Common myeloid progenitor, CD34-positive (primary cell): ENCODE measurements around the gene ASB11.

Source experiments
- CTCF ChIA-PET: fragments of 350-600 bp; sonication (Branson Sonifier 250); formaldehyde crosslinking; loops from one replicate; lab custom pipeline; 2021; ENCODE audit warnings: antibody characterized with exemption; lab: Charles Lee
- POLR2A ChIA-PET: fragments of 350-600 bp; sonication (Branson Sonifier 250); formaldehyde crosslinking; loops from one replicate; lab custom pipeline; 2021; ENCODE audit warnings: antibody characterized with exemption; lab: Charles Lee
- DNase-seq, 3 donors: peaks; one replicate each; pipeline versions ENCODE4 v3.0.0 to v3.0.0-alpha.2; 2013
- H3K27ac ChIP-seq, 2 experiments: 1 replicate in 1 of 2; 2 replicates in 1 of 2; pipeline ENCODE4 v1.7.0; 2013; ENCODE audit warnings: inconsistent platforms in 2 of 2, low read length in 2 of 2, mild to moderate bottlenecking in 2 of 2, low read depth in 1 of 2, moderate library complexity in 1 of 2; ENCODE audit not compliant: severe bottlenecking in 2 of 2, insufficient read depth in 1 of 2, poor library complexity in 1 of 2
- H3K27me3 ChIP-seq, 5 experiments: replicated peaks in 2 of 5; 1 replicate in 3 of 5; 2 replicates in 2 of 5; pipeline versions ENCODE4 v1.6.1 to v1.7.0; 2013; ENCODE audit warnings: low read length in 4 of 5, mild to moderate bottlenecking in 2 of 5, moderate library complexity in 2 of 5, inconsistent platforms in 1 of 5; ENCODE audit not compliant: insufficient read depth in 5 of 5, control insufficient read depth in 4 of 5
- H3K36me3 ChIP-seq, 4 experiments: 1 replicate in 2 of 4; 2 replicates in 2 of 4; pipeline versions ENCODE4 v1.6.1 to v1.7.0; 2013; ENCODE audit warnings: low read length in 3 of 4, control low read depth in 1 of 4, mild to moderate bottlenecking in 1 of 4; ENCODE audit not compliant: control insufficient read depth in 4 of 4, insufficient read depth in 4 of 4
- H3K4me1 ChIP-seq, 4 experiments: 1 replicate in 3 of 4; 2 replicates in 1 of 4; pipeline versions ENCODE4 v1.6.1 to v1.7.1; 2013; ENCODE audit warnings: low read length in 3 of 4, mild to moderate bottlenecking in 3 of 4, control low read depth in 1 of 4, inconsistent platforms in 1 of 4, moderate library complexity in 1 of 4; ENCODE audit not compliant: control insufficient read depth in 4 of 4, insufficient read depth in 4 of 4; ENCODE audit errors: control extremely low read depth in 1 of 4
- H3K4me3 ChIP-seq, 7 experiments: 1 replicate in 4 of 7; 2 replicates in 3 of 7; pipeline versions ENCODE4 v1.5.1 to v1.7.0; 2013; ENCODE audit warnings: mild to moderate bottlenecking in 7 of 7, low read length in 6 of 7, moderate library complexity in 6 of 7, inconsistent platforms in 2 of 7, low read depth in 2 of 7, control low read depth in 1 of 7; ENCODE audit not compliant: insufficient read depth in 4 of 7, control insufficient read depth in 1 of 7; ENCODE audit errors: extremely low read depth in 1 of 7
- H3K9me3 ChIP-seq, 5 experiments: 1 replicate in 4 of 5; 2 replicates in 1 of 5; pipeline versions ENCODE4 v1.6.1 to v1.7.1; 2013; ENCODE audit warnings: low read length in 4 of 5, mild to moderate bottlenecking in 2 of 5, inconsistent platforms in 1 of 5, low read depth in 1 of 5, moderate library complexity in 1 of 5; ENCODE audit not compliant: control insufficient read depth in 4 of 5, insufficient read depth in 2 of 5; ENCODE audit errors: control extremely low read depth in 1 of 5
- WGBS: methylation state at CpG from one replicate; pipeline ENCODE4 v1.1.5; 2013; ENCODE audit not compliant: insufficient coverage; 5-methylcytosine and 5-hydroxymethylcytosine counted together

Gene ASB11

GRCh38 chrX:15241301-15241700 lies 74.1 kb downstream of the ASB11 start:
- ChIA-PET POLR2A (no interaction called here), CTCF (interaction anchor here (1.0 kb wide), 1 partner anchor 18 kb away, joined by 3 read pairs; no protein-coding TSS in a partner anchor)
- Histone ChIP-seq H3K4me3 (no peak overlapping the region), H3K27ac (no peak overlapping the region), H3K27me3 (peaks cover 0 to 3% (median 0%) of the 10 kb centered on the region in 5 experiments), H3K36me3 (no peaks in the 10 kb centered on the region), H3K4me1 (no peaks in the 10 kb centered on the region), H3K9me3 (no peaks in the 10 kb centered on the region)
- WGBS, result no CpG with 5 or more reads among the region's 3 CpGs
- DNase-seq, result no peak

- POLR2A ChIA-PET, result no interaction called here
- 95% methylated on average over 5 of the region's 5 CpGs for WGBS
- CTCF ChIA-PET, result no interaction called here
Observed at GRCh38 chrX:15240414-15240813, 75.0 kb downstream of the ASB11 start.

GRCh38 chrX:15236146-15236545 lies 79.3 kb downstream of the ASB11 start:
- H3K4me1 ChIP-seq, result no peaks in the 10 kb centered on the region
- WGBS, result 100% methylated on average over 1 of the region's 3 CpGs
- peaks cover 0 to 3% (median 0%) of the 10 kb centered on the region in 5 experiments for H3K27me3 ChIP-seq
- no peaks in the 10 kb centered on the region for H3K36me3 ChIP-seq
- no peak for DNase-seq
- no peak overlapping the region for H3K27ac ChIP-seq
- ChIA-PET CTCF (no interaction called here), POLR2A (no interaction called here)
- no peaks in the 10 kb centered on the region for H3K9me3 ChIP-seq
- H3K4me3 ChIP-seq, result no peak overlapping the region

More at GRCh38 chrX:15240414-15240813, 75.0 kb downstream of the ASB11 start:
- H3K4me3 ChIP-seq, result no peak overlapping the region
- H3K27me3 ChIP-seq, result peaks cover 0 to 3% (median 0%) of the 10 kb centered on the region in 5 experiments
- no peaks in the 10 kb centered on the region for H3K9me3 ChIP-seq
- H3K36me3 ChIP-seq, result no peaks in the 10 kb centered on the region
- H3K4me1 ChIP-seq, result no peaks in the 10 kb centered on the region
- H3K27ac ChIP-seq, result no peak overlapping the region
- no peak for DNase-seq

GRCh38 chrX:15235001-15235400 lies 80.4 kb downstream of the ASB11 start:
- no peaks in the 10 kb centered on the region for H3K36me3 ChIP-seq
- H3K27me3 ChIP-seq, result peaks cover 0 to 3% (median 0%) of the 10 kb centered on the region in 5 experiments
- no peak overlapping the region for H3K4me3 ChIP-seq
- H3K9me3 ChIP-seq, result no peaks in the 10 kb centered on the region
- 60% methylated on average over 1 of the region's 1 CpG for WGBS
- no peak for DNase-seq
- no peak overlapping the region for H3K27ac ChIP-seq
- CTCF ChIA-PET, result no interaction called here
- POLR2A ChIA-PET, result no interaction called here
- no peaks in the 10 kb centered on the region for H3K4me1 ChIP-seq

GRCh38 chrX:15233416-15234015 lies 81.9 kb downstream of the ASB11 start:
- Histone ChIP-seq H3K36me3 (no peaks in the 10 kb centered on the region), H3K4me3 (no peak overlapping the region), H3K4me1 (no peaks in the 10 kb centered on the region), H3K27me3 (peaks cover 0 to 3% (median 0%) of the 10 kb centered on the region in 5 experiments), H3K27ac (no peak overlapping the region), H3K9me3 (no peaks in the 10 kb centered on the region)
- no peak for DNase-seq
- ChIA-PET CTCF (interaction anchor here (1.2 to 1.4 kb wide), 2 partner anchors 9 to 11 kb away, joined by 3 to 5 read pairs; no protein-coding TSS in a partner anchor), POLR2A (no interaction called here)
- WGBS, result 55% methylated on average over 2 of the region's 3 CpGs
